Transverse colon (tissue), 4 donors: Measurements from ENCODE around the gene KPNB1.

Experiments used
- CTCF ChIP-seq, 5 experiments: fragments of 200-600 bp in 3 of 5; fragments of 450-650 bp in 2 of 5; sonication (generic) in 3 of 5; IDR thresholded peaks; 1 replicate in 2 of 5; 2 replicates in 3 of 5; pipeline ENCODE4 v1.5.1; 2016 to 2017; ENCODE audit warnings: antibody characterized with exemption in 5 of 5, inconsistent platforms in 3 of 5, mild to moderate bottlenecking in 2 of 5, moderate library complexity in 1 of 5
- EP300 ChIP-seq: sonication (generic); formaldehyde crosslinking; IDR thresholded peaks from one replicate; pipeline ENCODE4 v1.6.1; 2017; ENCODE audit warnings: antibody characterized with exemption, low read depth
- POLR2A ChIP-seq: fragments of 450-650 bp; IDR thresholded peaks from one replicate; pipeline ENCODE4 v1.6.1; 2016; ENCODE audit warnings: antibody characterized with exemption, mild to moderate bottlenecking, moderate library complexity
- POLR2AphosphoS5 ChIP-seq, 3 donors: sonication (generic); formaldehyde crosslinking; IDR thresholded peaks; one replicate each; pipeline ENCODE4 v1.6.1; 2016; ENCODE audit warnings: antibody characterized with exemption in 3 of 3

- no peak for TF ChIP-seq POLR2A
- no peak for TF ChIP-seq CTCF (IDR thresholded peaks at IDR 0.05)
- TF ChIP-seq EP300 = no peak
- TF ChIP-seq POLR2AphosphoS5 (IDR thresholded peaks at IDR 0.05) = no peak
Observed at GRCh38 chr17:47735139-47735464, 85.4 kb downstream of the KPNB1 start.
